ENCODE data around the gene CAV1.
"Not testable (repeated sequence)": the region's sequence is repeated elsewhere in the genome, so short reads cannot be mapped to it uniquely, and the experiment has no call there.

The CAV1 gene

DNA sequence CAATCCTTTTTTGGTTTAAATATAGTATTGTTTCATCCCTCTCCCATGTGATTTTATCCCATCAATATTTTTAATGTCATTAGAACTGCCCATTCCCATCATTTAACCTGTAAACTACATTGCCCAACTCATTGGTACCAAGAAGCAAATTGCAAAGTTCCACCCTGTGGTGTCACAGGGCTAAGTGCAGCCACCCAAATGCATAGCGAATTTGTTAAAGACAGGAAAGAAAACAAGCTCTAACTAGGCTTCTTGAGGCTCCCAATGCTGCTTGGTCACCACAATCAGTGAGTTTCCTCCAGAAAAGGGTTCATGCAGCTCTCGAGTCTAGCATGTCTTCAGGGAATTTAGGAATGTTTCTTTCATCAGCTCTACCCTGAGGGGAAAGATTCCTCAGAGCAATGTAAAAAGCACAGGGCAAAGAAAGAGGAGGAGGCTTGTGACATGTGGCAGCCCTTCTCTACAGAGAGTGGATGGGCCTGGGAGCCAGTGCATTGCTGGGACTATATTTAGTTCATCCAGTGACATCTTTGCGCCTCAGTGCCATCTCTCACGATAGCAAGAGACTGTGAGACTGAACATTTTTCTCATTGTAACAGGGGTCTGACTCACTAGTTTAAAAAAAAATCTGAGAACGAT is 58.1 kb downstream of the CAV1 start:
- DNase-seq (ENCODE audit: low read depth): peak; percentile 33

DNA sequence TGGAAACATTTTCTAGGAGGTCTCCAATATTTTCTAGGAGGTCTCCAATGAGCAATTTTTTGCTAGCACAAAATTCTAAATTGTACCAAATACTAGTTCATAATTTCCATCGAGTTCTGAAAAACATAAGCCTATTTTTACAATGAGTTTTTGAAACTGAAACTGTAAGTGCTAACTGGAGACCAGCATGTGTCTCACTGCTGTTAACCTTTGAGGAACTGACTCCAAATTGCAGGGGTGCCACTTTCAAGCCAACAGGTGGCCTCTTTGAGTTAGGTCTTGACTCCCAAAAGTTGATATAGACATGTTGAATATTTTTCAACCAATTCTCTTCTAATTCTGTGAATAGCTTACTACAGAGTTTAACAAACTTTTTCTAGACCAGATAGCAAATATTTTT is 58.8 kb downstream of the CAV1 start:
- no peak for DNase-seq (ENCODE audit: low read depth)

DNA sequence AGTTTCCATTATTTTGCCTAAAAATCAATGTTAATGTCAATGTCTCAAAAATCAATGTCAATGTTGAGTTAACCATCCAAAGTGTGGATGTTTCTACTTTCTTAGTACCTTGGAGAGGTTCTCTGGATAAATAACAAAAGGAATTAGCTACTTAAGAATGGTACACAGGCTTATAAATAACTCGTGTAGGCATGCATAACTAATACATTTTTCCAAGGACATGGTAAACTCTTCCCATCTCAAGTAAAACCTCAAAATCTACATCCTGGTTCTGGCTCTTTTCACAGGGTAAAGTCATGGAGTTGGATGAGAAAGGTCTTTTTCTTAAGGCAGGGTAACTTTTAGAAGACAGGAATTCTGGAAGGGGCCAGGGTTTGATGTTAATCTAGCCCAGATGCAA is 59.9 kb downstream of the CAV1 start:
- DNase-seq (ENCODE audit: low read depth): no peak

DNA sequence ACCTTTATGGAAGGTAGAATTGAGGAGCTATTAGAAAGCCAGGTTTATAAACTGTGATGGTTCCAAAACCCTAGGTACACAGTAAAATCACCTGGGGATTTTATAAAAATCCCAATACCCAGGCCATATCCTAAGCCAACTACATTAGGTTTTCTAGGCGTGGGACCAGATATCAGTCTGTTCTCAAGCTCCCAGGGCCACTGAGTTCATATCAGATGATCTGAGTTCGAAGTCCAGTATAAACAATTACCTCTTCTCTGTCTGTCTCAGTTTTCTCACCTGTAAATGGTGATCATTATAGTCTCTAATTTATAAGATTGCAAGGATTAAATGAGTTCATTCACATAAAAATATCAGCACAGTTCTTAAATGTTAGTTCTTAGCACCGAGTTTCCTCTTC is 60.6 kb downstream of the CAV1 start:
- no peak for DNase-seq (ENCODE audit: low read depth)

DNA sequence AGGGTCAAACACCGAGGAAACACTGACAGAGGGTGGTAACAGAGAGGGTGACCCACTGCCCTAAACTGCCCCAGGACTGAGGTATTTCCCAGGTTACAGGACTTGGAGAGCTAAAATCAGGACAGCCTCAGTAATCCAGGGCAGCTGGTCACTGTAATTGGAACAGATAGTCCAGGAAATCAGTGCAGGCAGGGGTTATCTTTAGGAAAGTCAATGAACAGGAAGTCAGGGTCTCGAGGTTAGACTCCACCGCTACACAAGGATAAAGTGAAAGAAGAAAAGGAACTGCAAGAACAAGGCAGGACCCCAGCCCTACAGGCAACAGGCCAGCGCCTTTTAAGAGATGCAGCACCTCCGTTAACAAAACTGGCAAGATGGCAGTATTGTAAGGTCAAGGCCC is 61.1 kb downstream of the CAV1 start:
- no peak for DNase-seq (ENCODE audit: low read depth)

DNA sequence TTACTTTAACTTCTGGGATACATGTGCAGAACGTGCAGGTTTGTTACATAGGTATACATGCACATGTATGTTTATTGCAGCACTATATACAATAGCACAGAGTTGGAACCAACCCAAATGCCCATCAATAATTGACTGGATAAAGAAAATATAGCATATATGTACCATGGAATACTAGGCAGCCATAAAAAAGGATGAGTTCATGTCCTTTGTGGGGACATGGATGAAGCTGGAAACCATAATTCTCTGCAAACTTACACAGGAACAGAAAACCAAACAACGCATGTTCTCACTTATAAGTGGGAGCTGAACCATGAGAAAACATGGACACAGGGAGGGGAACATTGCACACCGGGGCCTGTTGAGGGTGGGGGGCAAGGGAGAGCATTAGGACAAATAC is 62.4 kb downstream of the CAV1 start:
- not testable (repeated sequence) for DNase-seq (ENCODE audit: low read depth)

DNA sequence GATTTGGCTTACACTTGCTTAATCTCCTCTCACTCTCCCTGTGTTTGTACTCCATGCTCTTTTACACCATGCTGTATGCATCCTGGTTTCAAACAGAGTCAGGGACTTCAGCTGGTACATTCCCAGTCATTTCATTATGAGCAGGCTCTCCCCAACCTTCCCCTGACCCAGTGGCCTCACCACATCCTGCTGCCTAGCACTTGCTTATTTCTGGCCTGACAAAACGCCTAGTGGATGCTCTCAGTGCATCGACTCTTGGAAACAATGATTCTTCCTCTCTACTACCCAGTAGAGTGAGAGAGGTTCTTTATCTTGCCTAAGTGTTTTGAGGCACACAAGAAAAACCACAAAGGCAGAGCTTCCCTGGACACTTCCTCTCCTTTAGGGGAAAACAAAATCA is 63.4 kb downstream of the CAV1 start:
- DNase-seq (ENCODE audit: low read depth): peak; percentile 87

DNA sequence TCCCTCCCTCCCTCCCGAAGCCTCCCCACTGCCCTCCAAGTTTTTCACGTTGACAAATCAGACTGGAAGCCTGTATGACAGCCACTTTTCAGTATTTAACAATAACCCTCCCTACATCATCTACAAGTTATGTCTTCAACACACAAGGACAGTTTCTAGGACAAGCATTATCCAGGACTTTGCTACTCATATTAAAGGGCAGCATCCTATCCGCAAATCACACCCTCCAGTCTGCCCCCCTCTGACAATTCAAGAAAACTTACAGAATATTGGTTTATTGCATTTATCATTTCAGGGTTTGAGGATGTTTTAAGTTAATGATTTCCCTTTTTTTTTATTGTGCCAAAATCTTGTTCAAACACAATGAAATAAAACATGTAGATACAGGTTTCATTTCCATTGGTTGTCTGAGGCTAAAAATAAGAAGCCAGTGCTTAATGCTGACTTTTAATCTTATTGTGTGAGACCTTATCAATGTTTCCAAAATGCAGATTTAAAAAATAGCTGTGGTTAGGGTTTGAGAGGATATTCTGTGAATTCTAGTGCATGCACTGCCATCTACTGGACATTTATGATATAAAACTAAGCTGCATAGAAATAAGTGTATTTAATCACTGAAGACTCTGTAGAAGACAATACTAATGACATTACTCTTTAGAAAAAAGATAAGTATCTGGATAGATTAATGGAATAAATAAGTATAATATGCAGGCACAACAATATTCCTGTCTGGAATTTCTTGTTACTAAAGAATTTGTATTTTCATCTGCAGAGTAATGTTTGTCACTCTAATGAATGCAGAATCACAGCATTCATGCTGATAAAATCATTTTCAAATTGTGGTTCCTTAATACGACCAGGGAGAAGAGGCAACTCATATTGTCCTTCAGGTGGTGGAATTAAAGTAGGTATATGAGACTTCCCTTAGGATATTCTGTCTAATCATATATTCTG is 64.1 kb downstream of the CAV1 start:
- peak; percentile 69 for DNase-seq (ENCODE audit: low read depth)

DNA sequence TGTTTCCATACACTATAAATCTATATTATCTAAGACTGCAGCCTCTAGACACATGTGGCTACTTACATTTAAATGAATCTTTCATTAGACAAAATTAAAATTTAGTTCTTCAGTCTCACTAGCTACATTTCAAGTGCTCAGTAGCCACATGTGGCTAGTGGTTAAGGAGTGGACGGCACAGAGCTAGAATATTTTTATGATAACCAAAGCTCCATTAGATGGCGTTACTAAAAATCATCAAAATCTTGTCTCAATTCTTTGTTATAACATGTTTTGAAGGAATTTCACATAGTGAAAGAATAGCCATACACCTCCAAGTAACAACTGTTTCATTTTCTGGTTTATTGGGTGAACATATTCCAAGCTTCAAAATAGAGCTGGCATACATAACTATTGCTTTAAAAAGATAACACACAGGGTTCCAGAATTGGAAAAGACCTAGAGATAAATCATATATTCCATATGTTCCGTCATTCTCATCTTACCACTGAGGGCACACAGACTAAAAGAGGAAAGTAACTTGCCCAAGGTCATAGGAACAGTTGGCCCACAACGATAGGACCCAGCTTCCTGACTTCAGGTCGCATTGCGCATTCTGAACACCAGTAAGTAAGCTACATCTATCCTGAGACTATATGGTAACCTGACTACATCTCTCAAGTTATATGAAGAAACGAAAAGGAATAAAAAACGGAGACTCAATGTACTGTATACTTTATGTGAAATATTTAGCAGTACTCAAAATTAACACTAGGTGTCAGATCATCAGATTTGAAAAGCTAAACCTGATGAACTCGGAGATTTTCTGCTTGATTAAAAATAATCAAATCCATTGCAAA is 66.6 kb downstream of the CAV1 start:
- peak; percentile 32 for DNase-seq (ENCODE audit: low read depth)

DNA sequence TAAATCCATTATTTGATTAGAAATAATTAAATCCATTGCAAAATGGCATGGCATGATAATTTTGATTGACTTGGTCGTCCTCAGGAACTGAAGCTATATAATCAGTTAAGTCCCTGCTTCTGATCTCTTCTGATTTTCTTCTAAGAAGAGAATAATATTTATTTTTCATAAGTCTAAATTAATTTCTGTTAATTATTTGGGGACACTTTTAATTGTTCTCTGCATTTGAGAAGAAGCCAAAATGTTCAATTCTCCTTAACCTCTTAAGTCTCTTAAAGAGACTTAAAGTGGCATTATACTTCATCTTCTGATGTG is 67.2 kb downstream of the CAV1 start:
- DNase-seq (ENCODE audit: low read depth): no peak

DNA sequence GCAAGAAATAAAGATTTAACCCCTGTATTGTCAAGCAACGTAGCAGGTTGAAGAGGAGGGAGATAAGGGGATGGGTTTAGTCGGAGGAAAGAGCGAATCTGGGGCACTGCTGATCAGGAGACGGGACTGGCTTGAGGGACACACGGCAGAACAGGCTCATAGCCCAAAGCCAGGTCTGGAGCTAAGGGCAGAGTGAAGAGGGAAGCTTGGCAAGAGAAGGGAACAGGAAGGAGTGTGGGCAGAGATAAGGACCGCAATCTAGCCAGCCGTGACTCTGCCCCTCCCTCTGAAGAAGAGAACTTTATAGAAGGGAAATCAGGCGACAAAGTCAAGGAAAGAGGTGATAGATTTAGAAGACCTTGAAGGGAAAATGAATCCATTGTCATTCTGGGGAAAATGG is 67.6 kb downstream of the CAV1 start:
- DNase-seq (ENCODE audit: low read depth): no peak

DNA sequence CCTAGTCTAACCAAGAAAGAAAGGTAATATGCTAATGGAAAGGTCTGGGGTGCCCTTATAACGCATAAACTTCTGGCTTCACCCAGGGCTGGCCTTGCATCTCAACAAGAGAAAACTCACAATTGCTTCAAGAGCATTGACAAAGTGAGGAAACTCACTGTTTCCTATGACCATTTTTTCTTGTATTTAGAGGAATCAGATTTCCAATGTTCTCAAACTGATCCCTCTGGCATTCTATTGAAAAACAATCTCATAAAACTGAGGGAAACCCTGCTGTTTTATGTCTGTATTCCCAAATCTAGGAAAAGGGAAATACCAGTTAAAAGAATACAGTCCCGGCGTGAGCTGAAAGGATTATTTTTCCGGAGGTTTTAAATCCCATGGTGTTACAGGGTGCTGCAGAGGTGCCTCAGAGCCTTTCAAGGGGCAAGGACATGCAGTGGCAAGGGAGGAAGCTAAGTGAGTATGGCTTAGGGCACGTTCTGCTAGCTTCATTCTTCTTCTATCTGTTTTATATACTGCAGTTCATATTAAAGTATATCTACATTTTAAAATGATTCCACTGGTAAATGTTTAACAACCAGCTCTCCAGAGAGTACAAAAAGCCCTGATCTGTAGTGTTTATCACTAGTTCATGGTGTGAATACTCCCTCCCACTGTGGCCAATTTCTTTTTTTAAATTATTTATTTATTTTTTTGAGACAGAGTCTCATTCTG is 68.7 kb downstream of the CAV1 start:
- no peak for DNase-seq (ENCODE audit: low read depth)

DNA sequence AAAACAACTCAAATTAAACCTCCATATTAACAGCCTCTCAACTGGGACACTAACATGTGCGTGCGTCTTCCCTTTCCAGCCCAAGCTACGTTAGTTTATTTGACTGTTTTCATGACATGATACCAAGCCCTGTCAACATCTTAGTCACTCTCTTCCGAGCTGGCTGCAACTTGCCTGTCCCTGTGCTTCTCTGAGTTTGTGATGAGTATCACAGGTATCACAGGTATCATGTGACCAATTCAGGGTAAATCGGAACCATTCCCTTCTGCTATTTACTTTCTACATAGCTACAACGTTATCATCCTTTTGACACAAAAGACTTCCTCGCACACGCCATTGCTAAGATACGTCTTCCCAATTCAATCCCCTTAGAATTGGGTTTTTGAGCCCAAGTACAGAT is 70.2 kb downstream of the CAV1 start:
- DNase-seq (ENCODE audit: low read depth): no peak

DNA sequence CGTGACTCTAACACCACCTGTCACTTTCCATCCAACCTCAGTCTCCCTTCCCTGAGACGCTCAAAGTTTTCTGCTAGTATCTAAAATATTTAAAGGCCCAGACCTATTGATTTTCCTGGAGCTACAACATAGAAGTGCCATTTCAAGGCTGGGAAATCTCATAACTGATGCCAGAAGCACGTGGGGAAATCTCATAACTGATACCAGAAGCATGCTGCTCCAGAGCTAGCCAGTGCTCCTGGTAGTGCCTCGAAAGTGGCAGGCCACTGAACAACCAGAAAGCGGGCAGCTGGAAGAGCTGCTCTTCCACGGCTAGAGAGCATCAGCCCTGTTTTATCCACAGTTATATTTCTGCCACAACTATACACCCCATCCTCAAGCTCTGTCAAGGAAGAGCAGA is 72.5 kb downstream of the CAV1 start:
- DNase-seq (ENCODE audit: low read depth): no peak

DNA sequence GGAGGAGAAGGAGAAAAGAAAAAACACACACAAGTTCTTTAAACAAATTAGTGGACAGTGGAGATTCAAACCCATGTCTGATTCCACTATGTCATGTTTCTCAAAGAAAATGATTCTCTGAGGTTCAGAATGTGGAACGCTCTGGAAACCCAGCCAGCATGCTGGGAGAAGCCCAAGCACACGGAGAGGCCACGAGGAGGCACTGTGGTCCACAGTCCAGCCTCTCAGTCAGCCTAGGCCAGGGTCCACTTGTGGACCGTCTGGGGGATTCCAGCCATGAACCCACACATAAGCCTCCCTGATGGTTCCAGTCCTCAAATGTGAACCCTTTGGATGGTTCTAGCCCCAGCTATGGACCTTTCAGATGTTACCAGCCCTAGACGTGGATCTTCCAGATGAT is 73.4 kb downstream of the CAV1 start:
- DNase-seq (ENCODE audit: low read depth): no peak

DNA sequence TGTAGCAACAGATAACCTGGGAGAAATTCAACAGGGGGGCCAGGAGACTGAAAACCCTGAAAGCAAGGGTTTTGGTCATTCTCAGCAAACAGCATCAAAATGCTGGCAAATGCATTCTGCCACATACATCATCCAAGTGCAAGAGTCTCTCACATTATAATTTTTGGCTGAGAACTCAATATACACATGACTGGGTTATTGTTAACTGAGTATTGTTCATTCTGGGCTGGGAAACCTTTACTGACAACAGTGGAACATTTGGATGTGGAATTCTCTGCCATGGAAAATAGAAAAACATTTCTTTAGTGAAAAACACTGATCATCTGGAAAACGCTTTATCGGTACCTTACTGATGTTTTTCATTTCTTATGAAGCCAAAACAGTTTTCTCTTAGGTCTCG is 74.0 kb downstream of the CAV1 start:
- no peak for DNase-seq (ENCODE audit: low read depth)

DNA sequence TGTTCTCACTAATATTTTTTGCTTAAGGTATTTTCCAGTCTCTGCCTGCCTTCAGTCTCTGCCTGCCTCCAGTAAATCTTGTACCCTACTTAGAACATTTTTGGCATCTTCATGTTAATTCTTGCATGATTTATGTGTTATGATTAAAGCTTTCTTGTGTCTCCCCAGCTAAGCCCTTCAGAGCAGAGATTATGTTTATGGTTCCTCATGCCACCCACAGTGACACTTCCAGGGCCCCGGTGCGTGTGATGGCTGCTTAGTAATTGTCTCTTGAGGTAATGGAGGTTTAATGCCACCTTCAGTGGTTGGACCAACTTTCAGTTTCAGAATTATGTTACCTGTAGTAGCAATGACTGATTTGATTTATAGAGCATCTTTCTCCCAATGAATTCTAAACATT is 76.6 kb downstream of the CAV1 start:
- DNase-seq (ENCODE audit: low read depth): no peak

DNA sequence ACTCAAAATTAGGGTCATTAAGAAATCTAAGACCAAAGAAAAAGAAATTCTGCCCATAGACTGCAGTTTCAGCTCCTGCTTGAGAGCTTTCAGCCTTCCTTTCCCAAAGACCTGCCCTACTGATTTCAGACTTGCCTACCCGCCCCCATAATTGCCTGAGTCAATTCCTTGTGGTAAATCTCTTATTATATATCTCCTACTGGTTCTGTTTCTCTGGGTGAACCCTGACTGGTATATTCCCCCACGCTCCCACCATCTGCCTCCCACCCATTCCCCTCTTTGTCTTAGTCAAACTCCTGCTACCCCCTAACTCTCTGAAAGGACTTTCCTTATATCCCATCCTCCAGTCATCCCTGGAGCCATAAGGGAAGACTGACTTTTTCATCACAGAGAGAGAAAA is 82.5 kb downstream of the CAV1 start:
- no peak for DNase-seq (ENCODE audit: low read depth)

DNA sequence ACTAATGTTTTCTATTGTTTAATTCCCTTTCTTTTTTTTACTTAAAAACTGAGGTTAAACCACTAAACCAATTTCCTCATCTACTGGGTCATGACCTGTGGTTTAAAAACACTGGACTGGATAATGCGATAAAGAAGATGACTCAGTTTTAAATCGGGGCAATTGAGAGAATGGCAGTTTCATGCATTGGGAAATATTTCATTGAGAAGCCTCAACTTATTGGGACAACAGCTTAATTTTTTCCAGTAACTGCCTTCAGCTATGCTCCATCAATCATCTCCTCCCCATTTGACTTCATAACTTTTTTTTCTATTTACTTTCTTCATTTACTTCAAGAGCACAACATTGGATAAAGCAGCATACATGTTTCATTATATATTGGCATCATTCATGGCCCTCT is 85.4 kb downstream of the CAV1 start:
- peak; percentile 93 for DNase-seq (ENCODE audit: low read depth)

DNA sequence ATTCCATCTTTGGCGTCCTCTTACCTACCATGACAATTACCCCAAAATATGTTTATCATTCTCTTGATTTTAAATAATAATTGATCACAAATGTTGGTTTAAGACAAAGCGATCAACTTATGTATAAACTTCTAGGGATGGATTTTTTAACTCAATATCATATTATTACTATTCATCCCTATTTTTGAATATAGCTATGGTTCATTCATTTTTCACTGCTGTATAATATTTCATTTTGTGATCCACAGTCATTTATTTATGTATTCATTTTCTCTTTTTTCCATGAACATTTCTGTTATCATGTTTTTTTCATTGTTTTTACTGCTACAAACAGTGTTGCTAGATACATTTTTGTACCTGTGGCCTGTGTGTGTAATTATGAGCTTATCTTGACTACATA is 85.9 kb downstream of the CAV1 start:
- no peak for DNase-seq (ENCODE audit: low read depth)
